ENCODE data around the gene HLA-DMB.

DNA sequence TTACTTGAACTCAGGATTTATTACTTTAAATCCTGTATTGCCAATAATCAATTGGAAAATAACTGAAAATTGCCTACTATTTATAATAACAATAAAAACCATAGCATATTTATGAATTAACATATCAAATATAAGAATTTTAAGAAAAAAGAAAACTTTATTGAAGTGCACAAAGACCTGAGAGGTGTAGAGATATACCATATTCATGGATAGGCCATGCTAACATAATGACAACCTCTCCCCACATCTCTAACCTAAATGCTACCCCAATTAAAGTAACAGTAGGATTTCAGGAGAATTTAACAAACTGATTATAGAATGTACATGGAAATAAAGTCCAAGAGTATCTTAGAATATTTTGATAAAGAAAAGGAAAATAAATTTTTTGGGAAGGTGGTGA, 5.1 kb upstream of the HLA-DMB start:
- TF ChIP-seq EZH2 (IDR thresholded peaks at IDR 0.05; ENCODE audit: insufficient read depth, poor library complexity, severe bottlenecking): no peak
- TF ChIP-seq EZH2phosphoT487 (IDR thresholded peaks at IDR 0.05; ENCODE audit: insufficient read depth, low read depth): no peak
